ENCODE results near the gene DYNLT4. TPM values are rescaled to one million over a fixed set of nuclear protein-coding genes. Genes with fewer than 3 reads are reported as not detected.
"Not testable (repeated sequence)": the region's sequence is repeated elsewhere in the genome, so short reads cannot be mapped to it uniquely, and the experiment has no call there.

DYNLT4 gene
- total RNA-seq, 1 donor from 2014 or later, result 1.9 TPM

- Histone ChIP-seq H3K27ac (replicated peaks) (no peak overlapping the region), H3K27me3 (ENCODE audit: low read depth) (no peaks in the 10 kb centered on the region), H3K9me3 (replicated peaks) (no peaks in the 10 kb centered on the region), H3K36me3 (no peaks in the 10 kb centered on the region), H3K4me1 (peaks cover 47% of the 10 kb centered on the region), H3K4me3 (no peak overlapping the region)
- no peak for DNase-seq
- intact Hi-C loops (cut with micrococcal nuclease), result no loop called here
- no peak for TF ChIP-seq CTCF (IDR thresholded peaks at IDR 0.05; ENCODE audit: borderline replicate concordance)
Measured at GRCh38 chr1:44817307-44817706, 10.2 kb upstream of the DYNLT4 start.

GRCh38 chr1:44815926-44816325 is 8.8 kb upstream of the DYNLT4 start:
- H3K27ac ChIP-seq (replicated peaks); H3K9me3 ChIP-seq (replicated peaks); H3K36me3 ChIP-seq; intact Hi-C loops (cut with micrococcal nuclease); H3K4me3 ChIP-seq; H3K27me3 ChIP-seq (ENCODE audit: low read depth): not testable (repeated sequence)
- peaks cover 55% of the 10 kb centered on the region for H3K4me1 ChIP-seq
- peak; percentile 7 for DNase-seq

GRCh38 chr1:44812822-44813543 is 5.8 kb upstream of the DYNLT4 start:
- peak overlapping the region; percentile 72 for H3K4me3 ChIP-seq
- H3K4me1 ChIP-seq, result peaks cover 65% of the 10 kb centered on the region
- H3K27ac ChIP-seq (replicated peaks), result peak overlapping the region; percentile 92
- no peaks in the 10 kb centered on the region for H3K9me3 ChIP-seq (replicated peaks)
- no peaks in the 10 kb centered on the region for H3K27me3 ChIP-seq (ENCODE audit: low read depth)
- intact Hi-C loops (cut with micrococcal nuclease), result no loop called here
- peak; percentile 34 for DNase-seq
- TF ChIP-seq CTCF (IDR thresholded peaks at IDR 0.05; ENCODE audit: borderline replicate concordance), result no peak
- no peaks in the 10 kb centered on the region for H3K36me3 ChIP-seq

GRCh38 chr1:44811234-44811633 is 4.1 kb upstream of the DYNLT4 start:
- peaks cover 83% of the 10 kb centered on the region for H3K4me1 ChIP-seq
- intact Hi-C loops (cut with micrococcal nuclease), result no loop called here
- H3K27ac ChIP-seq (replicated peaks), result peak overlapping the region; percentile 100
- H3K36me3 ChIP-seq, result peaks cover 5% of the 10 kb centered on the region
- no peak overlapping the region for H3K4me3 ChIP-seq
- no peaks in the 10 kb centered on the region for H3K27me3 ChIP-seq (ENCODE audit: low read depth)
- peak; percentile 5 for DNase-seq
- TF ChIP-seq CTCF (IDR thresholded peaks at IDR 0.05; ENCODE audit: borderline replicate concordance), result no peak
- H3K9me3 ChIP-seq (replicated peaks), result no peaks in the 10 kb centered on the region

GRCh38 chr1:44810762-44811105 is 3.6 kb upstream of the DYNLT4 start:
- Histone ChIP-seq H3K4me1 (peaks cover 88% of the 10 kb centered on the region), H3K27ac (replicated peaks) (peak overlapping the region; percentile 100), H3K36me3 (peaks cover 10% of the 10 kb centered on the region), H3K4me3 (peak overlapping the region; percentile 61)
- H3K27me3 ChIP-seq (ENCODE audit: low read depth); DNase-seq; H3K9me3 ChIP-seq (replicated peaks); intact Hi-C loops (cut with micrococcal nuclease): not testable (repeated sequence)

- Histone ChIP-seq H3K9me3 (replicated peaks) (no peaks in the 10 kb centered on the region), H3K4me1 (peaks cover 93% of the 10 kb centered on the region), H3K27ac (replicated peaks) (peak overlapping the region; percentile 100), H3K4me3 (peak overlapping the region; percentile 61), H3K36me3 (peaks cover 15% of the 10 kb centered on the region), H3K27me3 (ENCODE audit: low read depth) (no peaks in the 10 kb centered on the region)
- intact Hi-C loops (cut with micrococcal nuclease), result no loop called here
- no peak for TF ChIP-seq CTCF (IDR thresholded peaks at IDR 0.05; ENCODE audit: borderline replicate concordance)
- peak; percentile 63 for DNase-seq
Measured at GRCh38 chr1:44810101-44810761, 3.1 kb upstream of the DYNLT4 start.
